ENCODE data around the gene TIMM50.

The TIMM50 gene

DNA sequence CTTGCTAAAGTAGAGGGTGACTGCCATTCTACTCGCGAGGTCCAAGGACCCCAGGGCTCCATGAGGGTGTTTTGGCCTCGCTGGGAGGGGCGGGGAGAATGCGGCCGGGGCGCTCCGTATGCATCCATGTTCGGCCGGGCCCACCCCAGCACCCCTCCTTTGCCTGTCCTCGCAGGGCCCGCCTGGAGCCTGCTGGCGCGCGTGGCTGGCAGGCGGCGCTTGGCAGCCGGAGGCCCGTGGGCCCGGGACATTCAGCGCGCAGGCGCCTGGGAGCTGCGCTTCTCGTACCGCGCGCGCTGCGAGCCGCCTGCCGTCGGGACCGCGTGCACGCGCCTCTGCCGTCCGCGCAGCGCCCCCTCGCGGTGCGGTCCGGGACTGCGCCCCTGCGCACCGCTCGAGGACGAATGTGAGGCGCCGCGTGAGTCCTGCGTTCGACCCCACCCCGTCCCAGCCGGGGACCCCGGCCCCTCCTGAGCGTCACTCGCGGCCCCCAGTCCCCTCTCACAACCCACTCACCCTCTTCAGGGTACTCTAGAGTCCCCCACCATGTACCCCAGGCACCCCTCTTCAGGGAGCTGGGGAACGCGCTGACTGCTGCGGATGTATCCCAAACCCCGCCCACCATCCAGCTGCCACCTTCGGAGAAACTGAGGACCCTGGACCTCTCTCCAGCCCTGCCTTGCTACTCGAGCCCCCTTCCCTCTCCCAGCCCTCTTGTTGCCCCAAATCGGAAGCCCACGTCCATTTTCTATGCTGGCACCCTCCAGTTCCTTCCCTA lies 22.2 kb downstream of the TIMM50 start:
- no peak for DNase-seq

DNA sequence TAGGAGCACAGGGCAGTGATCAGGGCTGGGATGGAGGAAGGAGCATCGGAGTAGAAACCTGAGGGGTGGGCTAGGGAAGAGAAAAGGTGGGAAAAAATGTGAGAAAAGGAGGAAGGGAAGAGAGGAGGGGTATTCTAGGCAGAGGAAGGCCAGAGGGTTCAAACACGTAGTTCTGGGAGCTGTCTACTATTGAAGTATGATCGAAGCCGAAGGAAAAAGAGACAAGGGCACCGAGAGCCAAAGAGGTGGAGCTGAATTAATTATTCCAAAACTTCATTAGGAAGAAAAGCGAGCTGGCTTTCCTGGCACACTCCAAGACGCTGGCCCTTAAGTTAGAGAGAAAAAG lies 25.9 kb downstream of the TIMM50 start:
- no peak for DNase-seq

DNA sequence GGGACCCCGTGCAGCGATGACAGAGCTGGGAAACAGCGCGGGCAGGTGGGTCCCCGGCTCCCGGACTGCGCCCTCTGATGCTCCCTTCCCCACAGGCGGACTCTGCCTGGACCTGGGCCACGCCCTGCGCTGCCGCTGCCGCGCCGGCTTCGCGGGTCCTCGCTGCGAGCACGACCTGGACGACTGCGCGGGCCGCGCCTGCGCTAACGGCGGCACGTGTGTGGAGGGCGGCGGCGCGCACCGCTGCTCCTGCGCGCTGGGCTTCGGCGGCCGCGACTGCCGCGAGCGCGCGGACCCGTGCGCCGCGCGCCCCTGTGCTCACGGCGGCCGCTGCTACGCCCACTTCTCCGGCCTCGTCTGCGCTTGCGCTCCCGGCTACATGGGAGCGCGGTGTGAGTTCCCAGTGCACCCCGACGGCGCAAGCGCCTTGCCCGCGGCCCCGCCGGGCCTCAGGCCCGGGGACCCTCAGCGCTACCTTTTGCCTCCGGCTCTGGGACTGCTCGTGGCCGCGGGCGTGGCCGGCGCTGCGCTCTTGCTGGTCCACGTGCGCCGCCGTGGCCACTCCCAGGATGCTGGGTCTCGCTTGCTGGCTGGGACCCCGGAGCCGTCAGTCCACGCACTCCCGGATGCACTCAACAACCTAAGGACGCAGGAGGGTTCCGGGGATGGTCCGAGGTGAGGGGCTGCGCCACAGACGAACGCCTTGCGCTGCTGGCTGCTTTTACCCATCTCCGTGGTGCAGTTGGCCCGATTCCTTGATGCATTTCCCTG lies 26.5 kb downstream of the TIMM50 start:
- DNase-seq: peak; percentile 69

DNA sequence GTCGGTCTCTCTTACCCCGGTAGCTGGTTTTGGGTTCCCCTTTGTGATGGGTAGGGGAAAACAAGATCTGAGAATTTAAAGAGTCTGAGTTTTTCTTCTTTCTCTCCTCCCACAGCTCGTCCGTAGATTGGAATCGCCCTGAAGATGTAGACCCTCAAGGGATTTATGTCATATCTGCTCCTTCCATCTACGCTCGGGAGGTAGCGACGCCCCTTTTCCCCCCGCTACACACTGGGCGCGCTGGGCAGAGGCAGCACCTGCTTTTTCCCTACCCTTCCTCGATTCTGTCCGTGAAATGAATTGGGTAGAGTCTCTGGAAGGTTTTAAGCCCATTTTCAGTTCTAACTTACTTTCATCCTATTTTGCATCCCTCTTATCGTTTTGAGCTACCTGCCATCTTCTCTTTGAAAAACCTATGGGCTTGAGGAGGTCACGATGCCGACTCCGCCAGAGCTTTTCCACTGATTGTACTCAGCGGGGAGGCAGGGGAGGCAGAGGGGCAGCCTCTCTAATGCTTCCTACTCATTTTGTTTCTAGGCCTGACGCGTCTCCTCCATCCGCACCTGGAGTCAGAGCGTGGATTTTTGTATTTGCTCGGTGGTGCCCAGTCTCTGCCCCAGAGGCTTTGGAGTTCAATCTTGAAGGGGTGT lies 27.2 kb downstream of the TIMM50 start:
- no peak for DNase-seq

DNA sequence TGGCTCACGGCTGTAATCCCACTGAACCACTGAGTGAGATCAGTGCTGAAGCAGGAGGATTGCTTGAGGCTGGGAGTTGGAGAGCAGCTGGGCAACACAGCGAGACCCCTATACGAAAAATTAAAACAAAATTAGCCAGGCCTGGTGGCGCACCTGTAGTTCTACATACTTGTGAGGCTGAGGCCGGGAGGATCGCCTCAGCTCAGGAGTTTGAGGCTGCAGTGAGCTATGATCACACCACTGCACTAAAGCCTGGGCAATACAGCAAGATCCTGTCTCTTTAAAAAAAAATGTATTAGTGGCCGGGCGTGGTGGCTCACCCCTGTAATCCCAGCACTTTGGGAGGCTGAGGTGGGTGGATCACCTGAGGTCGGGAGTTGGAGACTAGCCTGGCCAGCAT lies 28.0 kb downstream of the TIMM50 start:
- DNase-seq: no peak

DNA sequence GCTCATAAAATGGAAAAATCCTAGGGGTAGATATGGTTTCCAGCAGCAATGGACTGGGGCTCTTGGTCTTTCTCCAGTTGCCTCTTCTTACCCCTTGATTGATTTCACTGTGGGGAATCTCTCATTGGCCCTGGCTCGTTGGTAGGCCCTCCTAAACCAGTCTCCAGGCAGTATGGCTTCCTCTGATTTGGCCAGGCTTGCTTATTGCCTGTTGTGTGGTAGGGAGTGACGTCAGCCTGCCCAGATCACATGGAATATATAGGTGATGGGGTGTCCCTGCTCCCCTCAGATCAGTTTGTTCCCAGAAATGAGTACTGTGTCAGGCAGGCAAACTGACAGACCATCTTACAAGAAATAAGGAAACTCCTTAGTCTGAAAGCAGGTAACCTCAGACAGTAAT lies 28.6 kb downstream of the TIMM50 start:
- DNase-seq: no peak

DNA sequence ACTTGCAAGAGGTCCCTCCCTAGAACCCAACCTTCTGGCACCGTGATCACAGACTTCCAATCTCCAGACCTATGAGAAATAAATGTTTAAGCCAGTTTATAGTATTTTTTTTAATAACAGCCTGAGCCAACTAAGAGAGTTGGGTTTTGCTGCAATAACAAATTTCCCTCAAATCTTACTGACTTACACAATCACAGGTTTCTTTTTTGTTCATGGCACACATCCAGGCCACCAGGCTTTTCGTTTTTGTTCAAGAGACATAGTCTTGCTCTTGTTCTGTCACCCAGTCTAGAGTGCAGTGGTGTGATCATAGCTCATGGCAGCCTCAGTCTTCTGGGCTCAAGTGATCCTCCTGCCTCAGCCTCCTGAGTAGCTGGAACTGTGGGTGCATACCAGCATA lies 32.4 kb downstream of the TIMM50 start:
- no peak for DNase-seq

DNA sequence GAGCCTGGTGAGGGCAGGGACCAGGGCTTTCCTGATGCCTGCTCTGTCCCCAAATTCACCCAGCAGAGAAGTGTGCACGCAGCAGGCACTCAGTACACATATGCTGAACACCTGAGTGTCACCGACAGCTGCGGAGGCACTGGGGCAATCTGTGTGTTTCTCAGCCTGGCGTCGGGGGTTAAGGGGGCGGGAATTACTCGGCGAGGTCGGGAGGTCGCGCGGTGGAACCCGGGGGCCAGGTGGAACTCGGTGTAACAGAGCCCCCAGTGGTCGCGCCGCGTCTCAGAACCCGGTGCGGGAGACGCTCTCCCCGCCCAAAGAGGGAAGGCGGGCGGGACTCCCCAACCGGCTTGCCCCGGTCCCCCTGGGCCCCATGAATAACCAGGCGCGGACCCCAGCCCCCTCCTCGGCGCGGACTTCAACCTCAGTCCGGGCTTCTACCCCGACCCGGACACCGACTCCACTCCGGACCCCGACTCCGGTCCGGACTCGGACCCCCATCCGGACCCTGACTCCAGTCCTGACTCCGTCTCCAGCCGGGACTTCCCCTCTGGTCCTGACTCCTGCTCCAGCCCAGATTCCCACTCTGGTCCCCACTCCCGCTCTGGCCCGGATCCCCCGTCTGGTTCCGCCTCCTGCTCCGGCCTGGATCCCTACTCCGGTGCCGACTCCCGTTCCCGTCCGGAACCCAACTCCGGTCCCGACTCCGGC lies 34.4 kb downstream of the TIMM50 start, which contains the start of gene SELENOV:
SELENOV (plus strand) TSS at position 300 of the 711 bp plus-strand sequence; CDS start at position 374, 74 bp downstream.
- DNase-seq: no peak

DNA sequence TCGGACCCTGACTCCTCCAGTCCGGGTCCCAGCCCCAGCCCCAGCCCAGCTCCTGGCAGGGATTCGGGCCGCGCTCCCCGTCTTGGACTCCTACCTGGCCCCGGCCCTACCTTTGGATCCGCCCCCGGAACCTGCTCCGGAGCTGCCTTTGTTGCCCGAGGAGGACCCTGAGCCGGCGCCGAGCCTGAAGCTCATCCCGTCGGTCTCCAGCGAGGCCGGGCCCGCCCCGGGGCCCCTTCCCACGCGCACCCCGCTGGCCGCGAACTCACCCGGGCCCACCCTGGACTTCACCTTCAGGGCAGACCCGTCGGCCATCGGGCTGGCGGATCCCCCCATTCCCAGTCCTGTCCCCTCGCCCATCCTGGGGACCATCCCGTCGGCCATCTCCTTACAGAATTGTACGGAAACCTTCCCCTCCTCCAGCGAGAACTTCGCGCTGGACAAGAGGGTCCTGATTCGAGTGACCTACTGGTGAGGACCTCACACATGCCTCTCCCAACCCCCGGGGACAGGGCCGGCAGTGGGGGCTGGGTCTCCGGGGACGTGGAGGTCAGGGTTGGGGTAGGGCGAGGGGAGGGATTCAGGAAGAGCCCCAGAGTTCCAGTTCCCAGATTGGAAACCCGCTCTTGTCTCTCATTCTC lies 35.0 kb downstream of the TIMM50 start:
- no peak for DNase-seq

DNA sequence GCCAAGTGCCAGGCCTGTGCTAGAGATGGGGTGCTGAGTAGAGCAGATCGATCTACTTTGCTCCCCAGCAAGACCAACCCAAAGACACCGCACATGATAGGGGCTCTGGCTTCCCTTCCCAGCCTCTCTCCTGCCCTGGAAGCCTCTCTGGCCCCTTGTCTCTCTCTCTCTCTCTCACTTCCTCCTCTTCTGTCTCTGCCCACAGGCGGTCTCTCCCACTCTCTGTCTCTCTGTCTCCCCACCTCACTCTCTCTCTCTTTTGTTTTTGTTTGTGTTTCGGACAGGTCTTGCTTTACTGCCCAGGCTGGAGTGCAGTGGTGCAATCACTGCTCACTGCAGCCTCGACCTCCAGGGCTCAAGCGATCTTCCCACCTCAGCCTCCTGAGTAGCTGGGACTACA lies 35.6 kb downstream of the TIMM50 start:
- no peak for DNase-seq

DNA sequence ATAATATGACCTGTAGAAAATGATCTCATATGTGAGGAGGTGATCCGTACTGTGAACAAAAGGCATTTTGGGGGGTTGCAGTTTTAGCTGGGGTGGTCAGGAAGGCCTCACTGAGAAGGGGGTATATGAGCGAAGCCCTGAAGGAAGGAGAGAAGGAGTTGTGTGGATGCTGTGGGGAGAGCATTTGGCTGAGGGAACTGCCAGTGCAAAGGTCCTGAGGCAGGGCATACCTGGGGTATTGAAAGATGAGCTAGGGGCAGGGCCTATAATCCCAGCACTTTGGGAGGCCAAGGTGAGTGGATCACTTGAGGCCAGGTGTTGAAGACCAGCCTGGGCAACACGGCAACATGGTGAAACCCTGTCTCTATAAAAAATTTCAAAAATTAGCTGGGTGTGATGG lies 36.8 kb downstream of the TIMM50 start:
- no peak for DNase-seq

DNA sequence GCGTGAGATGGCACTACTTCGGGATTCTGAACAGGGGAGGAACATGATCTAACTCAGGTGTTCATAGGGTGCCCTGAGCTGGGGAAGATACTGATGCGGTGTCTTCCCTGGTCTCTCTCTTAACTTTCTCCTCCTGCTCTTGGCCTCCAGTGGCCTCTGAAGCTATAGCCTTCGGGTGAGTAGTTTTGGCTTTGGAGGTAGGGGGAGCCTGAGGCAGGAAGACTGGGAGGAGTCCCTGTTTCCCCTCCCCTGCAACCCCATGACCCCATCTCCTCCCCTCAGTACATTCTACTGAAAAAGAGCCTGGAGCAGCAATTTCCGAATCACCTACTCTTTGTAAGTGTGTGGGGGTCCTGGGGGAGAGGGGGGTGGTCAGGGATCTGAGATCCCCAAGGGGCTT lies 37.8 kb downstream of the TIMM50 start:
- DNase-seq: peak; percentile 17

DNA sequence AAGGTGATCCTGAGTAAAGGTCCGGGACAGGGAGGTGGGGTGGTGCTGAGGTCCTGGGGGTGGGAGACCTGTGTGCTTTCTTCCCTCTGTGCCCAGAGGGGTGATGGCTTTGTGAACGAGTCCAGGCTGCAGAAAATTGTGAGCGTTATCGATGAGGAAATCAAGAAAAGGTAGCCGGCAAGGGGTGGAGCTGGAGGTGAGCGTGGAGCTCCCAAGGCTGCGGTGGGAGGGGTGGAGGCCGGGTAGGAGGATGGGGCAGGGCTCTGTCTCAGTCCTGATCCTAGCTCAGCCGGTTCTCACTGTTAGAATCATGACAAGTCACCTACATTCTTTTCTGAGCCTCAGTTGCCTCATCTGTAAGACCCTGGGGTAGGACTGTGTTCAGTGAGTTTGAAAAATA lies 38.3 kb downstream of the TIMM50 start:
- DNase-seq: peak; percentile 39

DNA sequence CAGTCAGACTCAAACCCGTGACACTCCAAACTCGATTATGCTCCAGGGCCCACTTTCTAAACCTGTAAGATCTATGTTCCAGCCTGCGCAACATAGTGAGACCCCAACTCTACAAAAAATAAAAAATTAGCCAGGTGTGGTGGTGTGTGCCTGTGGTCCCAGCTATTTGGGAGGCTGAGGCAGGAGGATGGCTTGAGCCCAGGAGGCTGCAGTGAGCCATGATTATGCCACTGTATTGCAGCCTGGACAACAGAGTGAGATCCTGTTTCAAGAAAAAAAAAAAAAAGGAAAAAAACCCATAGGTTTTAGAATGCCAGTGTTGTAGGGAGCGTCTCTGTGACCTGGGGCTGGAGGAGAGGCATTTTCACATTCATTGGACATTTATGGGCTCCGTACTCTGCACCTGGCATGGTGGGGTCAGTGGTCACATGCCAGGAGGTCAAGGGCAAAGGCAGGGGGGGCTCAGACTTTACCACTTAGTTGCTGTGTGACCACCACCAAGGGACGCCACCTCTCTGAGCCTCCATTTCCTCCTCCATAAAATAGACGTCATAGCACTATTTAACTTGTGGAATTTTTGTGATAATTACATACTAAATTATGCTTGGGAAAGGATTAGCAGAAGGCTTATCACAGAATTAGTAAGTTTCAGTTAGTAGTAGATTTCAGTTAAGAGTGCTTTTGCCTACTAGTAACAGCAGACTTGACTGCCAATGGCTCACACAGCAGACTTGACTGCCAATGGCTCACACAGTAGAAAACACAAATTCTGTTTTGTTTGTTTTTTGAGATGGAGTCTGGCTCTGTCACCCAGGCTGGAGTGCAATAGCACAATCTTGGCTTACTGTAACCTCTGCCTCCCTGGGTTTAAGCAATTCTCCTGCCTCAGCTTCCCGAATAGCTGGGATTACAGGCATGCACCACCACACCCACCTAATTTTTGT lies 40.2 kb downstream of the TIMM50 start:
- DNase-seq: no peak

DNA sequence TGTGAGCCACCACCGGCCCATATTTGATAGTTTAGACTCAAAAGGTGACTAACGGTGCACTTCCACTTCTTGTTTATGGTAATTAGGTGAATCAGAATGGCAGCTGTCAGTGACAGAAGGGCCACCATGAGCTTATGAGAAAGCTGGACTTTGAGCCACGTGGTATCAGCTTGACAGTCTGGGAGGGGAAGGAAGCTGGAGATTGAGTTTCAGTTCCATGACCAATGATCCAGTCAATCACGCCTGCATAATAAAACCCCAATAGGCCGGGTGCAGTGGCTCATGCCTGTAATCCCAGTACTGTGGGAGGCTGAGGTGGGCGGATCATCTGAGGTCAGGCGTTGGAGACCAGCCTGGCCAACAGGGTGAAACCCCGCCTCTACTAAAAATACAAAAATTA lies 43.9 kb downstream of the TIMM50 start:
- DNase-seq: no peak

DNA sequence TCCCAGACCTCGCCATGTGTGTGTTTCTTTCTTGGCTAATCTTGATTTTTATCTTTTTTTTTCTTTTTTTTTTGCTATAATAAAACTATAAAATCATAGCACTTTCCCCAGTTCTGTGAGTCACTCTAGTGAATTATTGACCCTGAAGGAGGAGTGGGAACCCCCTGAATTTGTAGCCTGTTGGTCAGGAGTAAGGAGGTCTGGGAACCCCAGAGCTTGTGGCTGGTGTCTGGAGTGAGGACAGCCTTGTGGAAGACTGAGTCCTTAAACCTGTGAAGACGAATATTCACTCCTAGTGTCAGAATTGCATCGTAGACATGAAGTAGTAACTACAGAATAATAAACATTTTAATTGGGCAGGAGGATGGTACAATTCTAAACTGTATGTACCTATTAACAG lies 44.6 kb downstream of the TIMM50 start:
- no peak for DNase-seq

DNA sequence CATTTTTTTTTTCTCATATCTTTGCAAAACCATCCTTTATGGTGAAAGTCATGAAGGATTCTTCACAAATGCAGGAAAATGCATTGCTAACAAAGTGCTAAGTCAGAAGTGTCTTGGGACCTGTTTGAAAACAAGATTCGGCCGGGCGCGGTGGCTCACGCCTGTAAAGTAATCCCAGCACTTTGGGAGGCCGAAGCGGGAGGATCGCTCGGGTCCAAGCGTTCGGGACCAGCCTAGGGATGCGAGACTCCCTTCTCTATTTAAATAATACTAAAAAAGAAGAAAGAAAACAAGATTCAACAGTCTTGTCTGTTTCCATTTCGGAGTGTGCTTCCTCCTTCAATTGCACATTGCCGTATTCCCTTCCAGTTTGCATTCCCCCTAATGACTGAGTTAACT lies 51.2 kb downstream of the TIMM50 start:
- DNase-seq: no peak

DNA sequence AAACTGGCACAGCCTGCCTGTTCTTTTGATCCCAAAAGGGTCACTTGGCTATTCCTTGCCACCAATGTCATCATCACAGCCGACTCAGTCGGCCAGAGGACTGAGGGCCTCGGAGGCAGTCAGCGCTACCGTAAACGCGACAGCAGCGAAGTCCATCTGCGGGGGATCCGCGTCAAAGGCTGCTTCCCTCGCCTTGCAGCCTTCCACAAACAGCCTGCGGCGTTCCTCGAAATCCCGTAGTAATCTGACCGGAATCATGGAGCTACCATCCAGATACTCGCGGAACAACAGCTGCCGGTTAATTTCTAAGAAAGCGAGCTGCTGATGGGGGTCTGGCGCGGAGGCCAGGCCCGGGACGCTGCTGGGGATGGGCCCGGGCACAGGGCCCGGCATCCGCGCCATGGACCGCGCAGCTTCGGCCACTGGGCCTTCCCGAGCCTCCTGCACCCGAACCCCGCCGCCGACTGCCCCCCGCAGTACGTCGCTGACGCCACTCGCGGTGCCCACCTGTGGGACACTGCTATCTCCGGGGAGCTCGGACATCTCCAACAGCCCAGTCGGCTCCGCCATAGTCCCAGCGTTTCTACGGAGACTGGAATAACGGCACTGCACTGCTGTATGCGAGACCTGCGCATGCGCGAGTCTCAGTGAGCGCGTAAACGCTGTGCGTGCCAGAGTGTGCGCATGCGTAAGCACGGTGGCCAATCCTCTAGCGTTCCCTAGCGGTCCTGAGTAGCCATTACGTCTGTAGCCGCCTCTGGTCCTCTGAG lies 51.8 kb downstream of the TIMM50 start, which contains the start of gene EID2B:
EID2B (minus strand) TSS at position 620 of the 770 bp plus-strand sequence; CDS start at position 570, 50 bp downstream.
- peak; percentile 82 for DNase-seq

DNA sequence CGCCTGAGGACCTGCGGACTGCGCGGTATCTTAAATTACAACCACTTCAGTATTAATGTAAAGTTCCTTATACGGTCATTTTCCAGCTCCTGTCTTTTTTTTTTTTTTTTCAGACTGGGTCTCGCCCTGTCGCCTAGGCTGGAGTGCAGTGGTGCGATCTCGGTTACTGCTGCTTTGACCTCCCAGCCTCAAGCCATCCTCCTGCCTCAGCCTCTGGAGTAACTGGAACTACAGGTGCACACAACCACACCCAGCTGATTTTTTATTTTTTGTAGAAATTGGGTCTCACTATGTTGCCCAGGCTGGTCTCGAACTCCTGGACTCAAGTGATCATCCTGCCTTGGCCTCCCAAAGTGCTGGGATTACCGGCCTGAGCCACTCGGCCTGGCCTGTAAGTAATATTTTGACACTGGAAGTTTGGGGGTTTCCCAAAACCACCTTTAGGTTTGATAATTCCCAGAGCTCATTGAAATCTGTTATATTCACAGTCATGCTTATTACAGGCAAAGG lies 52.4 kb downstream of the TIMM50 start:
- no peak for DNase-seq

DNA sequence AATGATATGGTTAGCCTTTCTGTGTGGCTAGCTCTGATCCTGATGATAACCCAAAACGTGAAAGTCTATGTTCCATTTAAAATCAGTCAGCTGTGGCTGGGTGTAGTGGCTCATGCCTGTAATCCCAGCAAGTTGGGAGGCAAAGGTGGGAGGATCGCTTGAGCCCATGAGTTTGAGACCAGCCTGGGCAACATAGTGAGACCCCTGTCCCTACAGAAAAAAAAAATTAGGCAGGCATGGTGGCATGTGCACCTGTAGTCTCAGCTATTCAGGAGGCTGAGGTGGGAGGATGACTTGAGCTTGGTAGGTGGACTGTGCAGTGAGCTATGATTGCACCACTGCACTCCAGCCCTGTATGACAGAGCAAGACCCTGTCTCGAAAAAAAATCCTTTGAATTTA lies 53.2 kb downstream of the TIMM50 start:
- no peak for DNase-seq

DNA sequence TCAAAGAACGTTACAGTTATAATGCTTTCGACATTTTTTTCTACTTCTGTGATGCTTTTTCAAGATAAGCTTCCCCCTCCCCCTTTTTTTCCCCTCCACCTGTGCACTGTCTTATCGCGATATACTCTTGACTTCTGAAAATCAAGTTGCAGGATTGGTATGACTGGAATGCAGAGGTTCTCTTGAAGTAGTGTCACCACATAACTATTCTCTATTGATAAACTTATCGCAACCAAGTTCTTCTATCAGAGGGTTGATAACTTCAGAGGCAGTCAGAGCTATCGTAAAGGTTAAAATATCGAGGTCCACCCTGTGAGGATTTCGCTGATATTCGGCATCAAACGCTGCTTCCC lies 58.5 kb downstream of the TIMM50 start:
- no peak for DNase-seq
